ENCODE data around the gene XYLT1. TPM values are rescaled to one million over a fixed set of nuclear protein-coding genes. Genes with fewer than 3 reads are reported as not detected.

The XYLT1 gene
- total and polyA plus RNA-seq, 2 experiments from 2014 or later, result 4.5 to 26.3 TPM

DNA sequence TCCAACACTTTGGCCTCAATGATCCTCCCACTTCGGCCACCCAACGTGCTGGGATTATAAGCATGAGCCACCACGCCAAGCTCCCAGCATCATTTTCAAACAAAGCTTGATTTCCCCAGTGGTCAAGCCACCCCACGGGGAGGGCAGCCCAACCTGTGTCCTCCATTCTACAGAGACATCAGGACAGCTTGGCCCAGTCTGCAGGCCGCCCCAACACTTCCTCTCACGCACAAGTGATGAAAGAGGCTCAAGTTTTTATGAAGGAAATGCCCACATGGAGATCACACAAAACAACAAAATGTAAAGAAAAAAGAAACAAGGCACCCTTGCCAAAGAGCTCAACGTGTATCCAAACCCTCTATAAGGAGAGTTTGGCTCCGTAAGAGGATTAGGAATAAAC lies 112.4 kb downstream of the XYLT1 start:
- WGBS, 2 experiments (ENCODE audit: low coverage in 1 of 2, low lambda C conversion rate in 2 of 2, missing lambda C conversion rate in 2 of 2), result 96 to 97% methylated on average over 8 of the region's 8 CpGs
- Histone ChIP-seq H3K4me3 (no peak overlapping the region), H3K27me3 (replicated peaks; ENCODE audit: insufficient read depth) (no peaks in the 10 kb centered on the region), H3K27ac (no peak overlapping the region), H3K9me2 (ENCODE audit: insufficient read depth) (no peaks in the 10 kb centered on the region), H3F3A (ENCODE audit: insufficient read depth) (peaks cover 41% of the 10 kb centered on the region), H2AFZ (no peak overlapping the region), H3K4me2 (ENCODE audit: unreplicated experiment) (no peak overlapping the region), H4K20me1 (ENCODE audit: insufficient read depth) (peaks cover 11% of the 10 kb centered on the region), H3K9ac (no peak overlapping the region), H3K79me2 (ENCODE audit: insufficient read depth) (peaks cover 89% of the 10 kb centered on the region), H3K9me3 (ENCODE audit: low read depth) (no peaks in the 10 kb centered on the region), H3K4me1 (ENCODE audit: insufficient read depth) (peaks cover 39% of the 10 kb centered on the region), H3K36me3 (ENCODE audit: low read depth) (no peaks in the 10 kb centered on the region)
- DNase-seq, result no peak
- in situ Hi-C loops (cut with MboI), result no loop called here
- no peak for TF ChIP-seq EZH2 (IDR thresholded peaks at IDR 0.05; ENCODE audit: insufficient read depth, poor library complexity, severe bottlenecking)
- no peak for TF ChIP-seq EZH2phosphoT487 (IDR thresholded peaks at IDR 0.05; ENCODE audit: insufficient read depth, low read depth)

DNA sequence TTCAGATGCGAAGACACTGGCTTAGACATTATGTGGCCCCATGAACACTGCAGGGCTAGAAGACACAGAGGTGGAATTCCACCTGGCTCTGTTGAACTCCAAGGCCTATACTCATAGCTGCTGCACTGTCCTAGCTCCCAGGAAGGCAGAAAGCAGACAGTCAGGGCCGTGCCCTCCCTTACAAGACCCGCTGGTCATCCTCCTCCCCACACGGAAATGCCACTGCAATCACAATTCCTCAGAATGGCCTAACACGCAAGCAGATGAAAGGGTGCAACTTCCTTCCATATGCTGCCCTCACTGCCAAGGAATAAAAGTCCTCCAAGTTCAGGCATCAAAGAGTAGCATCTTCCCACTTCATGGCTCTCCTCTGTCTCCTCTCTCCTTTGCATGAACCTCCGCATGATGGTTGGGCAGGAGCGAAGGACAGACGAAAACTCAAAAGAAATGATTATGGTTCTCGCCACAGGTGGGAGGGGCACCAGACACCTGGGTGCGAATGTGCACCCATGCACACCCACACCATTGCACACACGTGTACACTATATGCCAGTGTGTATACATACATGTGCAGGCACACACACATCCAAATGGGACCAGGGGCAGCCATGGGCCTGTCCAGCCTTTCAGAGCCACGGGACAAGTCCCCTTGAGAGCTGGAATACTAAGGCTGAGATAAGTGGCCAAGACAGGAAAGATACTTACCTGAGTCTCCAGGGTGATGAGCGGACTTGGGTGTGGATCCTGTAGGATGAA lies 113.3 kb downstream of the XYLT1 start:
- H3K4me1 ChIP-seq (ENCODE audit: insufficient read depth), result peaks cover 35% of the 10 kb centered on the region

DNA sequence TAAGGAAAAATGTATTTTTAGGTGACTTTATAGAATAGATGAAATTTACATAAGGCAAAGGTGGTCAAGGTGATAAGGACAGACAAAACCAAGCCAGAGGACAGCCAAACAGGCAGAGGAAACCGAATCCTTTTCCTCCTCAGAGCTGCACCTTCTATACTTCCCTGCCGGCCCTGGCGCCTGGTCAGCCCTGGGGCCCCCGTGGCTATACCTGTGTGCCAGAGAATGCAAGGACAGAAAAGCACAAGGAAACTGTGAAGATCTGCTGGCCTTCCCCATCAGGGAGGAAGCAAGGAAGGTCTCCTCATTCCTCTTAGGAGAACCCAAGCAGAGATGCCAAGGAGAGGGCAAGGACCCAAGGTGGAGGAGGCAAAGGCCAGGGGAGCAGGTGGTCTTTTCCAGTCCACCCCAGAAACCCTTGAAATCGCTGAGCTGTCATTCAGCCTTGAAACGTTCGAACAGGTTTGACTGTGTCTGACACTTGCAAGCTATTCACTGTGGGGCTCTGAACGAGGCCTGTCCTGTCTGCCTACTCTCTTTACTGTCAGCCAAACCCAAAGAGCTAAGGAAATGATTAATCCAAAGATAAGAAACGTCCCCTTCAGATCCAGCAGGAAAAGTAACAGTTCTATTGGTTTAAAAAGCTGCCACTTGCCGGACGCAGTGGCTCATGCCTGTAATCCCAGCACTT lies 114.4 kb downstream of the XYLT1 start:
- Histone ChIP-seq H3K4me1 (ENCODE audit: insufficient read depth) (peaks cover 24% of the 10 kb centered on the region), H4K20me1 (ENCODE audit: insufficient read depth) (peaks cover 7% of the 10 kb centered on the region), H3K9me2 (ENCODE audit: insufficient read depth) (no peaks in the 10 kb centered on the region), H3K27ac (no peak overlapping the region), H3F3A (ENCODE audit: insufficient read depth) (peaks cover 21% of the 10 kb centered on the region), H3K4me3 (no peak overlapping the region), H3K4me2 (ENCODE audit: unreplicated experiment) (no peak overlapping the region), H3K9me3 (ENCODE audit: low read depth) (no peaks in the 10 kb centered on the region), H3K79me2 (ENCODE audit: insufficient read depth) (peaks cover 88% of the 10 kb centered on the region), H2AFZ (no peak overlapping the region), H3K36me3 (ENCODE audit: low read depth) (no peaks in the 10 kb centered on the region), H3K27me3 (replicated peaks; ENCODE audit: insufficient read depth) (no peaks in the 10 kb centered on the region), H3K9ac (no peak overlapping the region)
- 91% methylated on average over 11 of the region's 11 CpGs for WGBS, 2 experiments (ENCODE audit: low coverage in 1 of 2, low lambda C conversion rate in 2 of 2, missing lambda C conversion rate in 2 of 2)
- DNase-seq, result no peak
- in situ Hi-C loops (cut with MboI), result no loop called here
- TF ChIP-seq EZH2phosphoT487 (IDR thresholded peaks at IDR 0.05; ENCODE audit: insufficient read depth, low read depth), result no peak
- no peak for TF ChIP-seq EZH2 (IDR thresholded peaks at IDR 0.05; ENCODE audit: insufficient read depth, poor library complexity, severe bottlenecking)

More for the DNA sequence above, 113.3 kb downstream of the XYLT1 start:
- Histone ChIP-seq H2AFZ (no peak overlapping the region), H3K36me3 (ENCODE audit: low read depth) (no peaks in the 10 kb centered on the region), H3K9me2 (ENCODE audit: insufficient read depth) (no peaks in the 10 kb centered on the region), H3K4me2 (ENCODE audit: unreplicated experiment) (no peak overlapping the region), H3K27me3 (replicated peaks; ENCODE audit: insufficient read depth) (no peaks in the 10 kb centered on the region), H3F3A (ENCODE audit: insufficient read depth) (peaks cover 32% of the 10 kb centered on the region), H3K4me3 (no peak overlapping the region), H4K20me1 (ENCODE audit: insufficient read depth) (peaks cover 11% of the 10 kb centered on the region), H3K9me3 (ENCODE audit: low read depth) (no peaks in the 10 kb centered on the region), H3K79me2 (ENCODE audit: insufficient read depth) (peaks cover 89% of the 10 kb centered on the region), H3K9ac (no peak overlapping the region), H3K27ac (no peak overlapping the region)
- 95 to 97% methylated on average over 13 of the region's 13 CpGs for WGBS, 2 experiments (ENCODE audit: low coverage in 1 of 2, low lambda C conversion rate in 2 of 2, missing lambda C conversion rate in 2 of 2)
- no peak for TF ChIP-seq EZH2phosphoT487 (IDR thresholded peaks at IDR 0.05; ENCODE audit: insufficient read depth, low read depth)
- no peak for TF ChIP-seq EZH2 (IDR thresholded peaks at IDR 0.05; ENCODE audit: insufficient read depth, poor library complexity, severe bottlenecking)
- in situ Hi-C loops (cut with MboI), result no loop called here
- no peak for DNase-seq

DNA sequence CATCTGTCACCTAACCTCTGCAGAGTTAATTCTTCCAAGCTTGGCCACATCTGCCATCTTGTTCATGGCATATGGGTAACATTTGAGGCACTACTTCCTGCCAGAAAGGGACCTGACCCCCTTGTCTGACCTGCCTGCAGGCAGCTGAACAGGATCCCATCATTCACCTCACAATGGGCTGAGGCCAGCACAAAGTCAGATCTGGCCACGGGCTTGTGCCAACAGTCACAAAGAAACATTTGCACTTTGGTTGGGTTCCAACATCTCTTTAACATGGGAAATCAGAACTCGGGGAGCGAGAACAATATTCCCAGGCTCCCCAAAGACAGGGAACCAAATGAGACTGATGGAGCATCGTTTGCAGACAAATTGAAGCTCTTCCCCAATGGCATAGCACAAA lies 116.1 kb downstream of the XYLT1 start:
- H3F3A ChIP-seq (ENCODE audit: insufficient read depth), result peaks cover 8% of the 10 kb centered on the region
- H3K27ac ChIP-seq, result no peak overlapping the region
- no peak overlapping the region for H3K4me2 ChIP-seq (ENCODE audit: unreplicated experiment)
- H3K4me3 ChIP-seq, result no peak overlapping the region
- peaks cover 29% of the 10 kb centered on the region for H3K4me1 ChIP-seq (ENCODE audit: insufficient read depth)
- H3K27me3 ChIP-seq (replicated peaks; ENCODE audit: insufficient read depth), result no peaks in the 10 kb centered on the region
- no peak overlapping the region for H2AFZ ChIP-seq
- no peak for TF ChIP-seq EZH2 (IDR thresholded peaks at IDR 0.05; ENCODE audit: insufficient read depth, poor library complexity, severe bottlenecking)
- TF ChIP-seq EZH2phosphoT487 (IDR thresholded peaks at IDR 0.05; ENCODE audit: insufficient read depth, low read depth), result no peak
- no peaks in the 10 kb centered on the region for H3K9me3 ChIP-seq (ENCODE audit: low read depth)
- H3K9ac ChIP-seq, result no peak overlapping the region
- no peaks in the 10 kb centered on the region for H4K20me1 ChIP-seq (ENCODE audit: insufficient read depth)
- no peak for DNase-seq
- WGBS, 2 experiments (ENCODE audit: low coverage in 1 of 2, low lambda C conversion rate in 2 of 2, missing lambda C conversion rate in 2 of 2), result 71 to 74% methylated on average over 4 of the region's 4 CpGs
- H3K9me2 ChIP-seq (ENCODE audit: insufficient read depth), result no peaks in the 10 kb centered on the region
- H3K36me3 ChIP-seq (ENCODE audit: low read depth), result no peaks in the 10 kb centered on the region
- peaks cover 79% of the 10 kb centered on the region for H3K79me2 ChIP-seq (ENCODE audit: insufficient read depth)
- in situ Hi-C loops (cut with MboI), result no loop called here
